HepG2 (cell line): ENCODE measurements around the gene ADI1. TPM values are rescaled to one million over a fixed set of nuclear protein-coding genes. Genes with fewer than 3 reads are reported as not detected.

ENCODE experiments used
- AGO2 ChIP-seq: fragments of 200-400 bp; formaldehyde crosslinking; optimal IDR thresholded peaks from 2 replicates; pipeline ENCODE3; 2017; ENCODE audit warnings: mild to moderate bottlenecking, low read depth, low read length, moderate library complexity
- ATF5 ChIP-seq: sonication (generic); formaldehyde crosslinking; IDR thresholded peaks from 2 replicates; pipeline ENCODE4 v1.4.0; 2020; ENCODE audit warnings: mild to moderate bottlenecking, low read depth, missing genetic modification reagents
- FOXK1 ChIP-seq: sonication (generic); formaldehyde crosslinking; IDR thresholded peaks from 2 replicates; pipeline ENCODE4 v1.4.0; 2020; ENCODE audit warnings: low read depth, missing genetic modification reagents, borderline replicate concordance
- KDM1A ChIP-seq: IDR thresholded peaks from 2 replicates; pipeline ENCODE4 v1.6.1; 2016; ENCODE audit warnings: missing compliant biosample characterization
- MAZ ChIP-seq, 2 experiments: sonication (generic) in 1 of 2; formaldehyde crosslinking in 1 of 2; IDR thresholded peaks; 2 replicates each; pipeline versions ENCODE4 v1.5.0 to v1.6.1; 2012 to 2020; ENCODE audit warnings: low read depth in 2 of 2, mild to moderate bottlenecking in 2 of 2, borderline replicate concordance in 1 of 2, improper control_type of control experiment in 1 of 2, low read length in 1 of 2, missing genetic modification reagents in 1 of 2, moderate library complexity in 1 of 2
- PRDM10 ChIP-seq: sonication (generic); formaldehyde crosslinking; IDR thresholded peaks from 2 replicates; pipeline ENCODE4 v1.4.0; 2020; ENCODE audit warnings: low read depth, missing genetic modification reagents
- THAP9 ChIP-seq: sonication (generic); formaldehyde crosslinking; IDR thresholded peaks from 2 replicates; pipeline ENCODE4; 2020; ENCODE audit warnings: missing genetic modification reagents, mild to moderate bottlenecking, borderline replicate concordance
- ZBTB37 ChIP-seq: sonication (generic); formaldehyde crosslinking; IDR thresholded peaks from 2 replicates; pipeline ENCODE4 v1.4.0; 2020; ENCODE audit warnings: mild to moderate bottlenecking, missing genetic modification reagents
- ZBTB38 ChIP-seq: sonication (generic); formaldehyde crosslinking; IDR thresholded peaks from 2 replicates; pipeline ENCODE4 v1.5.1; 2020; ENCODE audit warnings: mild to moderate bottlenecking, missing genetic modification reagents
- ZFP91 ChIP-seq: sonication (generic); formaldehyde crosslinking; IDR thresholded peaks from 2 replicates; pipeline ENCODE4 v1.9.0; 2022; ENCODE audit warnings: missing genetic modification reagents, mild to moderate bottlenecking, borderline replicate concordance
- ZNF460 ChIP-seq: sonication (generic); formaldehyde crosslinking; IDR thresholded peaks from 2 replicates; pipeline ENCODE4 v1.5.1; 2020; ENCODE audit warnings: missing genetic modification reagents, mild to moderate bottlenecking, borderline replicate concordance
- ZNF550 ChIP-seq: sonication (generic); formaldehyde crosslinking; IDR thresholded peaks from 2 replicates; pipeline ENCODE4 v1.4.0; 2020; ENCODE audit warnings: mild to moderate bottlenecking, missing genetic modification reagents, borderline replicate concordance
- ZSCAN25 ChIP-seq: sonication (generic); formaldehyde crosslinking; IDR thresholded peaks from 2 replicates; pipeline ENCODE4 v1.8.0; 2022; ENCODE audit warnings: mild to moderate bottlenecking, missing genetic modification reagents
- ZXDC ChIP-seq: sonication (generic); formaldehyde crosslinking; IDR thresholded peaks from 2 replicates; pipeline ENCODE4 v1.5.0; 2020; ENCODE audit warnings: mild to moderate bottlenecking, missing genetic modification reagents
- polyA plus RNA-seq, 8 experiments: library from polyadenylated mRNA; depleted of rRNA in 3 of 8; stranded (reverse) in 7 of 8; unstranded in 1 of 8; fragments of >200 nt; fragmentation: Illumina TruSeq in 4 of 8; extraction: Trizol in 4 of 8; gene quantifications; 2 replicates each; pipeline versions ENCODE4 v1.2.1 to v1.2.3, GENCODE V29; 2011 to 2016; ENCODE audit warnings: low read depth in 4 of 8, missing spikeins in 1 of 8, mixed read lengths in 1 of 8; ENCODE audit not compliant: insufficient read depth in 1 of 8
- total RNA-seq, 5 experiments: library from RNA; depleted of rRNA; stranded (reverse); fragments of >200 nt; fragmentation: Illumina TruSeq; extraction: Trizol; gene quantifications; 2 replicates each; pipeline ENCODE4 v1.2.3, GENCODE V29; 2016; ENCODE audit warnings: low read depth in 1 of 5

ADI1 gene
- total and polyA plus RNA-seq, 2 of the 13 experiments (the other 11 are each of a cell fraction or from before 2014, with no cell fraction given): 28.7 to 123 TPM

- TF ChIP-seq ZNF460: no peak
- no peak for TF ChIP-seq ZSCAN25 (CRISPR knock-in tag)
- no peak for TF ChIP-seq KDM1A (CRISPR knock-in tag)
- no peak for TF ChIP-seq ZNF550 (CRISPR knock-in tag)
- TF ChIP-seq FOXK1: no peak
- peak; percentile 58; the same call in 1 of the 2 replicates for TF ChIP-seq ZFP91
- no peak for TF ChIP-seq ATF5 (CRISPR knock-in tag)
- peak; percentile 34; the same call in 1 of the 2 replicates for TF ChIP-seq ZBTB38 (CRISPR knock-in tag)
- no peak for TF ChIP-seq ZBTB37
- TF ChIP-seq ZXDC (CRISPR knock-in tag): no peak
- TF ChIP-seq THAP9 (CRISPR knock-in tag): no peak
- TF ChIP-seq MAZ (IDR thresholded peaks at IDR 0.05; ENCODE audit: borderline replicate concordance, low read depth, low read length): no peak
- TF ChIP-seq MAZ (CRISPR knock-in tag; IDR thresholded peaks at IDR 0.05; ENCODE audit: low read depth): no peak
- TF ChIP-seq AGO2: peak; percentile 83
- no peak for TF ChIP-seq PRDM10
Measured at GRCh38 chr2:3534251-3534814, 15.0 kb upstream of the ADI1 start (continued).
